HL-60 (cell line): ENCODE data around the gene TIMMDC1.

Source experiments
- CTCF ChIP-seq: IDR thresholded peaks from one replicate; pipeline ENCODE4 v1.5.1; 2011; ENCODE audit warnings: low read length, control low read depth, inconsistent platforms; ENCODE audit not compliant: insufficient read depth
- POLR2AphosphoS5 ChIP-seq: IDR thresholded peaks from 2 replicates; pipeline ENCODE4 v1.6.1; 2012; ENCODE audit warnings: low read depth
- REST ChIP-seq: IDR thresholded peaks from 2 replicates; pipeline ENCODE4 v1.6.1; 2012; ENCODE audit warnings: low read depth; ENCODE audit not compliant: insufficient replicate concordance

GRCh38 chr3:119538772-119539171, 40.4 kb downstream of the TIMMDC1 start:
- TF ChIP-seq CTCF (no peak), POLR2AphosphoS5 (no peak), REST (no peak)
